Non-pigmented ciliary epithelial cell (primary cell): ENCODE data around the gene PRIM1.
A peak's percentile ranks its signal among the peaks of the same experiment; 100 is the strongest.
"Not testable (repeated sequence)": the region's sequence is repeated elsewhere in the genome, so short reads cannot be mapped to it uniquely, and the experiment has no call there.

ENCODE experiments used
- DNase-seq: peaks from one replicate; pipeline ENCODE4 v3.0.0-alpha.2; 2010; ENCODE audit warnings: low read depth

PRIM1 gene

GRCh38 chr12:56760460-56760859, 8.3 kb upstream of the PRIM1 start:
- no peak for DNase-seq

GRCh38 chr12:56759263-56759908, 7.3 kb upstream of the PRIM1 start:
- DNase-seq = no peak

DNA sequence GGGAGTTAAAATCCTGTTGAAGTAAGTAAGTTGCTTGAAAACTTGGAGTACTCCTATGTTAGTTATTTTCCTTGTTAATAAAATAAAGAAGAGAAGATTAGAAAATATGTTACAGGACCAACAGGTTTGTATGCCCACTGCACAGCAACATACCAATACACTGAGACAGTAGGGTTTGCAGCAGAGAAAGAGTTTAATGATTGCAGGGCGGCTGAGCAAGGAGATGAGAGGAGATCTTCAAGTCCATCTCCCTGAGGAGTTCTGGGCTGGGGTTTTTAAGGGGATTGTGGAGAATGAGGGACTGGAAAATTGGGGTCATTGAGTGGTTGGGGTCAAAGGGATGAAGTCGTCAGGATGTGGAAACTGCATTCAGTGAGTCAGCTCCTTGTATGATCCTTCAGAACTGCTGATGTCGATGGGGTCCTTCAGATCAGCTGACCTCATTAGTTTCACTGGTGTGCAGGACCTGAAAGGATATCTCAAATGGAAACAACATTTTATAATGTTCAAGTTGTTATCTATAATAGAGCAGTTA, 6.7 kb upstream of the PRIM1 start:
- DNase-seq = no peak

GRCh38 chr12:56757971-56758370, 5.8 kb upstream of the PRIM1 start:
- DNase-seq = not testable (repeated sequence)

DNA sequence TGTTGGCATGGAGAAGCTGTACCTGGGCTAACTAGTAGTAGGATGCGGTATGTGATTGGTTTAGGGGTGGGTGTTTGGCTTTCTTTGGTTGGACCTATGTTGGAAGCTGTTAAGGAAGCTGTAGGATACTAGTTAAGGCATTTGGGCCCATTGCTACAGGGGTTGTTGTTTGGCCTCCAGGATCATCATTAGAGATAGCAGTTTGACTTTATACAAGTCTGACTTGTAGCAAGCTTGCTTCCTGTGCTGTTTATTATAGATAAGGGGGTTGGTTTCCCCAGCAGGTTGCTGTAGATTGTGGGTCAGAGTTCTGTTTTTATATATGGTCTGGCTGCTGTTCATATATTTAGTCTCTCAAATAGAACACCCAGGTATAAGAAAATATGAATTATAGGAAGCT, 1.4 kb upstream of the PRIM1 start:
- no peak for DNase-seq

DNA sequence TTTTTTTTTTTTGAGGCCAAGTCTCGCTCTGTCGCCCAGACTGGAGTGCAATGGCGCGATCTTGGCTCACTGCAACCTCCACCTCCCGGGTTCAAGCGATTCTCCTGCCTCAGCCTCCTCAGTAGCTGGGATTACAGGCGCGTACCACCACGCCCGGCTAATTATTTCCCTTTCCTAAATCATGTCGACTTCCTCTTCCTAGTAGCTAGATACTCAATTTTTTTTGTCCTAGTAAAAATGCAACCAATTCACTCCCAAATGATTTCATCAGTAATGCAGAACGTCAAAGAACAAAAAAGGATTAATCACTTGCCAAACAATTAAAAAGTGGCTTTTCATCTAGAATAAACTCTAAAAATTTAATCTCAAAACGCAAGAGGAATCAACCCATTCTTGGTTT, 1.5 kb downstream of the PRIM1 start:
- not testable (repeated sequence) for DNase-seq

DNA sequence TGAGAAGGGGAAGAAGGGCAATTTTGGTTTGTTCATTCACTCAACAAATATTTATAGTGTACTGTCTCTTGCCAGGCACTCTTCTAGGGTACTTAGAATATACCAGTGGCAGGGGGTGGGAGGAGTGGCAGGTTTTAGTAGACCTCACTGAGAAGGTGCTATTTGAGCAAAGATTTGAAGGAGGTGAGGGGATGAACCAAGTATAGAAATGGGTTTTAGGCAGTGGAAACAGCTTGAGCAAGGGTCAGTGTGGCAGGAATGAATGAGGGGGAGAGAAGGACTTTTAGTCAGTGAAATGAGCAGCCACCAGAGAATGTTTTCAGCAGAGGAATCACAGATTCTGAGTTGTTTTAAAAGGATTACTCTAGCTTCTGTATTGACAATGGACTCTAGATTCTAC, 2.3 kb downstream of the PRIM1 start:
- no peak for DNase-seq

- DNase-seq = no peak
Measured at GRCh38 chr12:56749359-56749758, 2.8 kb downstream of the PRIM1 start.

DNA sequence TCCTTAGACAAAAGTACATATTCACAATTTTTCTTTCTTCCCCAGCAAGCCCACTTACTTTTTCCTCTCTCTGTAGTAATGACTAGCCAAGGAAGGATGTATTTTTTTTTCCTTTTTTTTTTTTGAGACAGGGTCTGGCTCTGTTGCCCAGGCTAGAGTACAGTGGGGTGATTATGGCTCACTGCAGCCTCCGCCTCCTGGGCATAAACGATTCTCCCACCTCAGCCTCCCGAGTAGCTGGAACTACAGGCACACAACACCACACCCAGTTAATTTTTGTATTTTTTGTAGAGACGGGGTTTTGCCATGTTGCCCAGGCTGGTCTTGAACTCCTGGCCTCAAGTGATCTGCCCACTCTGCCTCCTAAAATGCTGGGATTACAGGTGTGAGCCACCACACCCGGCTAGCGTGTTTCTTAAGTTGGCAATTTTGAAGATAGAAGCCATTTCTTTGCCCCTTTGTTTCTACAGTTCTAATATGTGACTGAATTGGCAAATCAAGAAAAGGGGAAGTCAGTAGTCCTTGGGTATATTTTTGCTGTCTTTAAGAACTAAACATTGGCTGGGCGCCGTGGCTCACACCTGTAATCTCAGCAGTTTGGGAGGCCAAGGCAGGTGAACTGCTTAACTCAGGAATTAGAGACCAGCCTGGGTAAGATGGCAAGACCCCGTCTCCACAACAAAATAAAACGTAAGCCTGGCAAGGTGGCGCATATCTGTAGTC, 23.8 kb downstream of the PRIM1 start:
- DNase-seq = no peak

GRCh38 chr12:56726196-56726675, 25.9 kb downstream of the PRIM1 start:
- not testable (repeated sequence) for DNase-seq

- DNase-seq = no peak
Measured at GRCh38 chr12:56725723-56726102, 26.4 kb downstream of the PRIM1 start.

GRCh38 chr12:56724972-56725722, 27.0 kb downstream of the PRIM1 start, which contains the start of gene NACA:
Gene NACA (minus strand): TSS chr12:56725299. CDS start chr12:56724521, 778 bp downstream.
- DNase-seq = peak; percentile 92

DNA sequence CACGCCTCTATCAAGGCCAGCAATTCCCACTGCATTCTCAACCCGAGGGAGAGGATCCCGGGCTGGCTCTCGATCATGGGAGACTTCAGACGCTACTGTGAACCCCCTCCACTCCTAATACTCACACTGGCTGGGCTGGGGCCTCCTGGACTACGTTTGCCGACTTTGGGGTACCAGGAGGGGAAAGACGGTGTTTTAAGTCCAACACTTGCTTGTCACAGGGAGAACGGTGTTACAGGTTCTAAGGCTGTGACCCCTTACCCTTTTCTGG, 27.5 kb downstream of the PRIM1 start:
- DNase-seq = no peak

DNA sequence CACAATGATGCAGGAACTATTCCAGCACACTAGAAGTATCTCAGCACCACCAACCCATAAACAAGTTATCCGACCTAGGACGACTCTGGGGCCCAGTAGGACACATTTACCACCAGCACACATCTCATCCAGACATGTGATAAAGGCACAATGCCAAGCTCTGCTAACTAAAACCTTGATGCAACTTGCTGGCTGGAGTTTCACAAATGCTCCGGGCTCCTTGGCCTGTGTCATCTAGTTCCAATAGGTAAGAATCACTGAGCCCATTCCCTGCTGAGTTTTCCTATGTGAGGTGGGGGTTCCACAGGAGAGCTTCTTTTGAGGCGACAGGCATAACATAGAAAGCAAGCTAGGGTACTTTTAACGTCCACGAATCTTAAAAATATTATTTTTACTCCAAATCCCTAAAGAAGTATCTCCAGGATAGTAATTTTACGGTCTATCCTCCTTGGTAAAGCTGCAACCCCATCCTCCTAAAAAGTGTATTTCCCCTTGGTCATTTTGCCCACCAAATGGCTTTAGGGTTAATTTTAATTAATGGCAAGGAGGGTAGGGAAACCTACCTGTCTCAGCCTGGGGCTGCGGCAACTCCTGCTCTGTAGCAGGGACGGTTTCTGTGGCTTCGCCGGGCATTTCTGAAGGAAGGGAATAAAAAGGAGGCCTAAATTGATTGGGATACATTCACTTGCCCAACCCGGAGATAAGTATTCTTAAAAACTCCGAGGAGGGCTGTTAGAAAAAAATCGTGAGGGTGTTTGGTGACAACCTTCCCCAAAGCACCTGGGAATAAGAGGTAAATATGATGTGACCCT, 28.0 kb downstream of the PRIM1 start:
- DNase-seq = peak; percentile 34

DNA sequence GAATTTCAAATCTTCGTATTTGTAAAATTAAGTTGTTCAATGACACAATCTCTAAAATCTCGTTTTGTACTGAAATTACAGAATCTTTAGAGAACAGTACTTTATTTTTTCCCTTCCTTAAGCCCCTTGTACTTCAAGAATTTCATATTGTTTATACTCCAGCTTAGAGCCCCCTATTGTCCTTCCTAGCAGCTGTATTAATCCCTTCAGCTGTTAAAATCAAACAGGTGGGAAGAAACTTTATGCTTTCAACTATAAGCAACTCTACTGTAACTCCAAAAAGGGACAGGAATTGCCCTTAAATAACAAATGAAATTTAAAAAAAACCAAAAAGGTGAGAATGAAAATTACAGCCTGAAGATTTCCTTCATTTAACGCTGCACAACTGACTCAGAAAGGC, 28.8 kb downstream of the PRIM1 start:
- DNase-seq = no peak

- DNase-seq = no peak
Measured at GRCh38 chr12:56722832-56723231, 29.3 kb downstream of the PRIM1 start.

DNA sequence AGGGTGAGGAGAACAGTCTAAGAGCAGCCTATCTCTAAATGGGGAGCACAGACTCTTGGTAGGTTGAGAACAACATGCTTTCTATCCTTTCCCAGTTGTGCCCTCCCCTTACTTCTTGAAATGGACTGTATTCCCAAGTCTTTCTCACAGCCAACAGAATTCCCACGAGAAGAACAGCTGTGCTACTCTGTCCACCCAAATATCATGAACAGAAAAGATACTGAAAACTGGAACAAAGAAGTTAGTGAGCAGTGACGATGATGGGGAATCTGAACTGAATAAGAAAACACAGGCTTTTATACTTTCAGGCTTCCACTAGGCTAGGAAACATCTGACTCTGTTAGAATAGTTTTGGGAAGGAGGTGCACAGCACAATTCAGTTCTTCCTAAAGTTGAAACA, 30.4 kb downstream of the PRIM1 start:
- no peak for DNase-seq

DNA sequence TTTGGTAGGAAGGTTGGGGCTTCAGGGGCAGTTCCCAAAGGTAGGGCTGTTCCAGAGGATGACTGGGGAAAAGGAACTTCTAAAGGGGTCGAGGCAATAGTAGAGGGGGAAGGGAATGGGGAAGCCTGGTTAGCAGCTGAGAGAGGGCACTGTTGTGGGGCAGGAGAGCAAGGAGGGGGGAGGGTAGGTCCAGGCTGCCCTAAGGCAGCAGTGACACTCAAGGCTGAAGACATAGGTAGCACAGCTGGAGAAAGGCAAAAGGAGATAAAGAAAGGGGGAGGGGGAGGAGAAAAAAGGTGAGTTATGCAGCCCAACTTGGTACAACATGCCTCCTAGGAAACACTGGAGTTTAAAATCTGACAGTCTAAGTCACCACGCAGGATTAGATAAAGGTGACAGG, 30.9 kb downstream of the PRIM1 start:
- DNase-seq = no peak

GRCh38 chr12:56720731-56721151, 31.4 kb downstream of the PRIM1 start:
- no peak for DNase-seq

DNA sequence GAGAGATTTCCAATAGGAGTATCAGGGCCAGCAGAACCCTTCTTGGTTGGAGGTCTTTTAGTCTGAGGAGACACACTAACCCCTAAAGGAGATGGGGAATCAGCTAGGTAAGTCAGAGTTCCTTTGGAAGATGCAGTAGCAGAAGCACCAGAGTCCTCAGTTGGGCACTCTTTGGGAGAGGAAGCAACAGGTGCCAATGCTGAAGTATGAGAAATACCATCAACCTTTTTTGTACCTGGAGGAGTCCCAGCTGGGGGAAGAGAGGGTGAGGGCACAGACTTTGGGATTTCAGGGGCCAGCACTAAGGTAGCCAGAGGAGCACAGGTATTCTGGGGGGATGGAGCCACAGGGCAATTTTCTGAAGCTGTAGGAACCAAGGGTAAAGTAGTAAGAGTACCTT, 33.1 kb downstream of the PRIM1 start:
- no peak for DNase-seq

- DNase-seq = no peak
Measured at GRCh38 chr12:56718636-56719035, 33.5 kb downstream of the PRIM1 start.

DNA sequence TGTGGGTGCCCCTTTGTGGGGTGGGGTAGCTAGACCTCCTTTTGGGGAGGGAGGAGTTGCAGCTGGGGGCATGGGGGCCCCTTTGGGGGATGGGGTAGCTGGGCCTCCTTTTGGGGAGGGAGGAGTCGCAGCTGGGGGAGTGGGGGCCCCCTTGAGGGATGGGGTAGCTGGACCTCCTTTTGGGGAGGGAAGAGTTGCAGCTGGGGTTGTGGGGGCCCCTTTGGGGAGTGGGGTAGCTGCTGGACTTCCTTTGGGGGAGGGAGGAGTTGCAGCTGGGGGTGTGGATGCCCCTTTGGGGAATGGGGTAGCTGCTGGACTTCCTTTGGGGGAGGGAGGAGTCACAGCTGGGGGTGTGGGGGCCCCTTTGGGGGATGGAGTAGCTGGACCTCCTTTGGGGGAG, 34.0 kb downstream of the PRIM1 start:
- no peak for DNase-seq
